HG03469 (cell line): Measurements from ENCODE around the gene SEPTIN12.

Source experiments
- ATAC-seq: cut with Tn5 transposase; IDR thresholded peaks from one replicate; pipeline ENCODE4 v1.9.1; 2021; ENCODE audit warnings: mild to moderate bottlenecking, moderate library complexity, moderate number of reproducible peaks; ENCODE audit not compliant: unreplicated experiment

Gene SEPTIN12, protein sequence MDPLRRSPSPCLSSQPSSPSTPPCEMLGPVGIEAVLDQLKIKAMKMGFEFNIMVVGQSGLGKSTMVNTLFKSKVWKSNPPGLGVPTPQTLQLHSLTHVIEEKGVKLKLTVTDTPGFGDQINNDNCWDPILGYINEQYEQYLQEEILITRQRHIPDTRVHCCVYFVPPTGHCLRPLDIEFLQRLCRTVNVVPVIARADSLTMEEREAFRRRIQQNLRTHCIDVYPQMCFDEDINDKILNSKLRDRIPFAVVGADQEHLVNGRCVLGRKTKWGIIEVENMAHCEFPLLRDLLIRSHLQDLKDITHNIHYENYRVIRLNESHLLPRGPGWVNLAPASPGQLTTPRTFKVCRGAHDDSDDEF

DNA sequence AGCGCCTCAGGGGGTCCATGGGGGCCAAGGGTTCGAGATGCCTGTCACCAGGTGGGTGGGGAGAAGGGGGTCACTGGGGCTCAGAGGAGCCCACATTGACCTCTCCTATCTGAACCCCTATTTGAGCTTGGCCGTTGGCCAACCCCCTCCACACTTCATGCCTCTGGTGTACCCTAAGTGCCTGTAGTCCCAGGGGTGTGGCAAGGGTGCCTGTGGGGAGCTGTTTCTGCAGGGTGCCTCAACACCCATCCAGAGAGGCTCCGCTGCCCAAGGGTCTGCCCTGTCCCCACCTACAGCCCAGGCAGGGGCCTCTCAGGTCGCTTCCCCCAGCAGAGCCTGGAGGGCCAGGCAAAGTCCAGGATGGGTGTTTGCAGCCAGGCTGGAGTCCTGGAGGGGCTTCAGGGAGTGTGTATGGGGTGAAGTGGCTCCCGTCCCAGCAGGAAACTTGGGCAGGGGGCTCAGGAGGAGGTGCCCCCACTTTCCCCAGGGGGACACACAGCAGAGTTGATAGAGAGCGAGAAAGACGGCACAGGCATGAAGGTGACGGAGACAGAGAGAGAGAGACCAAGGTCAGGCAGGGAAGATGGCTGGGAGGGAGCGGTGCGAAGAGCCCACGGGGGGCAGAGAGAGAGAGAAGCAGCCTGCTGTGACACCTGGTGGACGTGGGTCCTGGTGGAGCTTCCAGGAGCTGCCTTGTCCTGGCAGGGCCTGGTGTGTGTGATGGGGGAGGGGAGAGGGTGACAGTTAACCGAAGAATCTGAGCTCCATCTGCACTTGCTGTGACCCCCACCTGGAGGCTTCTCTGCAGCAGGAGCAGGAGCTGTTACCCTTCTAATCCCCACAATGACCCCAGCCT is at the start of gene SEPTIN12:
Gene SEPTIN12, minus strand, starts transcription at position 719 of the 856 bp plus-strand sequence. Its CDS starts 700 bp downstream, at position 19.
- ATAC-seq: no peak

DNA sequence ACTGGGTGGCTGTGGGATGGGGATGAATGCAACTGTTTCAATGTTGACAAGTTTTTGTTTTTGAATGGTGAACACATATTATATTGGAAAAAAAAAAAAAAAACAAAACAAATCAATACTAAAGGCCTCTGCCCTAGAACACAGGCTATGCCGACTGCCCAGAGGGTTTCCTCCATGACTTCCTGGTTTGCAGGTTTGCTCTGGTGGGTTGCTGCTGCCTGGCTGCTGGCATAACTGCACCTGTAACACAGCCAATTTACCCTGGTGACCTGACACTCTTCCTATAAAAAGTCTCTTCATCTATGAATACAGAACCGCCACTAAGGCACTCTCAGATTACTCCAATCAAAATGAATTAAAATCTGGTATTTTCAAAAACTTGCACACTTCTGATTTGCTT is 48.6 kb upstream of the SEPTIN12 start:
- no peak for ATAC-seq

DNA sequence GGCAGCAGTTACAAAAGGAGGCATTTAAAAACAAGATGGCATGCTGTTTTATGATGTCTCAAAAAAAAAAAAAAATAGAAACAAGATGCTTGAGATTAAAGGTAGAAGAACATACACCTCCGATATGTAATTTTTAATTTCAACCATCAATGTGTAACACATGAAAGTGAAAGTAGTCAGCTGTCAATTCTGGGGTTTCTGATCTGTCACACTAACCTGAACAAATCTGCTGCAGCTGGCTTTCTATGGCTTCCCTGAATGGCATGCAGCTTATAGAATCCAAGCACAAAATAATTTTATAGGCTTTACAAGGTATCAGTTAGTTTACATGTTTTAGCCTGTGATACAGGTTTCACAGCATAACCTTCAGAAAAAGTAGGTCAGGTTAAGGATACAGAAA is 45.4 kb upstream of the SEPTIN12 start:
- no peak for ATAC-seq

DNA sequence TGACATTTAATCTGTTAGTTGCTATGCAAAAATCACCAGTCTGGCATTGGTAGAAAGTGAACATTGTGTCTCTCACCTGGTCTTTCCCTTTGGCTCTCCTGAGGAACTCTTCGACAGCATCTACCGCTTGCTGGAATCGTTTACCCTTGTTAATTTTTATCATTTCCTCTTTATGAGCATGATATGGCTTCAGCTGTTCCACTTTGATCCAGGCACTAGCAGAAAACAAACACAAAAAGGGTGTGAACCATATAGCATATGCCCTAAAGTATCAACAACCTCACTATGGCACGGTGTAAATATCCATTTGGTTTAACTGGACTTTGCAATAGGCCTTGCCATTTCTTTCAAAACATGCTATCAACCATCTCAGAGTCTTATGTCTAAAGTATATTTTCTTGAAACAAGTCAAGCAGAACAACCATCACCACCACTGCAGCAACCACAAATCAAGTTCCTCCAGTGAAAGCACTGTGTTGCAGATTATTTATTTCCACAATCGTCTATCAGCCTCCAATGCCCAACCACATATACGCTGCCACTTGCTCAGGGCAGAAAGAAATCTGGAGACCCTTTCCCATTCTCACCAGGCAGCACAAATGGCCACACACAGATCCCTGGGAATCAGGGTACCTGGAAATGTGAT is 44.7 kb upstream of the SEPTIN12 start:
- ATAC-seq: no peak

DNA sequence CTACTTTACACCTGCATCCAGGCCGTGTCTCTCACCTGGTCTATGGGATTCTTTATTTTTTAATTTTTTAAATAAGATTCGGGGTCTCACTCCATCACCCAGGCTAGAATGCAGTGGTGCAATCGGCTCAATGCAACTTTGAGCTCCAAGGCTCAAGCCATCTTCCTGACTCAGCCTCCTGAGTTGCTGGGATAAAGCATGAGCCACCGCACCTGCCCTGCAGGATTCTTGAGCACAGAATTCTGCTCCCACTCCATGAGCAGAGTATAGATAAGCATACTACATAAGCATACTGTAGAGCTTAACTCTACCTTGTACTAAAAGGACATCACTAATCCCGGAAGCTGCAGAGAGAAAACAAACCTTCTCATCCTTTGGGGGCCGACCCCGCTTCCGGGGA is 43.5 kb upstream of the SEPTIN12 start:
- no peak for ATAC-seq

DNA sequence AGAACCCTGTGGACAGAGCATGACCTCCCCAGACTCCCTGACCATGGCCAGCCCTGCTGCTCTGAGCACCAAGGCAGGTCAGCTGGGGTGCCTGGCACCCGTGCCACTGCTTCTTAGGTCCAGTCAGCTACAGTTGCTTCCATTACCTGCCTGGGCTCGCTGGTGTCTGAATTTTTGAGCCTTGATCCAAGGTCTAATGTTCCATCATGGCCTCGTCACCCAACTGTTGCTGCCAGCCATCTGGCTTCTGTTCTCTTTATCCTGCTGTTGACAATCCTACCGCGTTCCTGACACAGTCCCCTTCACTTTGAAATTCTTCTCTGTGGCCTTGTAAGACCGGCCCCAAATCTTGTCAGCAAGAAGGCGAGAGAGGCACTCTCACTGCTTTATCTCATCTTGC is 42.3 kb upstream of the SEPTIN12 start:
- ATAC-seq: no peak

DNA sequence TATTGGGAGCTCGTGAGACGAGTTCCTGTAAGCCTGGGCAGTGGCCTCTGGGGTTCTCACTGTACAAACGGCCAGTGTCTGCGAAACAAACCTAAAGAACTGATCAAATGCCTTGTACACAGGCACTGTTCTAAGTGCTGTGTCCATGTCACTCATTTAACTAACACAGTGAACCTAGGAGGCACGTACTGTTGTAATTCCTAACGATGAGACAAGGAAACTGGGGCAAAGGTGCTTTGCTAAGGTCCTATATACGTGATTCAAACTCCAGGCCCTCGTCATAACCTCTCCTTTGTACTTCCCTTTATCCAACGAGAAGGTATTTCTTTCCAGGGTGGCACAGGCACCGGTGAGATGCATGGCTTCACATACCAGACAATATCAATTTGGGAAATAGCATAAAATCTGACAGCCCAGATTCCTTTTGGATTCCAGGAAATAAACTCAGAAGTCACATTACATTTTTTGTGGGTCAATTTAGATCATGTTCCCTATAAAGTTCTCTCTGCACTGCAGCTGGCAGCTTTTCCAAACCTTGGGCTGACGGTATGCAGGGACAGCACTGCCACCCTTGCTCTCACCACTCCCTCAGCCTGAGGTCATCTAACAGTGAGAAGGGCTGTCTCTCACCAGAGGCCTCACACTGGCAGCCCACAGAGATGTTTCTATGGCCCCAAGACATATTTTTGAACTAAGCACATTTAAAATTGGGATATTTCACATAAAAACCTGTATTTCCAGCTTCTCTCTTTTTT is 40.6 kb upstream of the SEPTIN12 start:
- no peak for ATAC-seq

DNA sequence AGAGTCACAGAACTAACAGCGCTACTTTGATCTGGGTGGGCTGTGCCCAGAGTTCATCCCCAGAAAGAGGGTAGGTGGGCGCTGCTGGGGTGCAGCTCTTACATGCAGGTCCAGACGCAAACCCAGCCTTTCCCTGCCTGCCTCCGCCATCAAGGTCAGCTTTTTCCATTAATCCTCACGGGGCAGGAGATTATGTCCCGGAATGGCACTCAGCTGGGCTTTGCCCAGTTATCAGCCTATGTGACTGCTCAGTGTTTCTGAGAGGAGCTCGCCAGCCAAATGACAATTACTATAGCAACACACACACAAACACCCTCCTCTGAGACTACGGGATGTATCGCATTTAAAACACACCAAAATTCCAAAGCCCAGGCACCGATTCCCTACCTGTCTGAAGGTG is 38.8 kb upstream of the SEPTIN12 start:
- ATAC-seq: no peak

DNA sequence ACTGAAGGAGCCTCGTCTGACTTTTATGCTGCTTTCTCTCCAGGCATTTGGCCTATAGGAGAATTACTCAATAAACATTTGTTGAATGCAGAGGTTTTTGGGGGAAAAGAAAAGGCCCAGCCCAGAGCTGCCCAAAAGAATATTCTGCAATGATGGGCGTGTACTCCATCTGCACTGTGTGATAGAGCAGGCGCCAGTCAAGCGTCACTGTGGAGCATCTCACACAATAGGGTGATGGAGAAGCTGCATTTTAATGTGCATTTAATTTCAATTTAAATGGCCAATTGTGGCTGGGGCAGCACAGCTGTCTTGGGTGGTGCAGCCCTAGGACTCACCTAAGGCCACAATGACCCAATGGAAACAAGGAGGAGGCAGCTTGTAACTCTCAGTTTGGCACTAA is 38.4 kb upstream of the SEPTIN12 start:
- no peak for ATAC-seq

DNA sequence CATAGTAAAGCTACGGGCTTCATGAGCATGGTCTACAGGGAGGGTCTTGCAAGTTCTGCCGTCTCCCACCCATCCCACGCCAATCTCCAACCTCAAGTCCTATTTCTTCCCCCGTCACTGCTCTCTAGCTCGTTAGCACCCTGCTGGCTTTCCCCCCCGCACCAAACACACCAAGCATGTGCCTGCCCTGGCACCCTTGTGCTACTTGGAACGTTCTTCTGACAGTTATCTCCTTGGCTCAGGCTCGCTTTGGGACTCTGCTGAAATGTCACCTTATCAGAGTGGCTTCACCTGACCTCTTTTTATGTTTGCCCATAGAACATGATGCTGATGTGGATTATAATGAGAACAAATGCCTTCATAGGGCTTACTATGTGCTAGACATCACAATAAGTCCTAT is 37.1 kb upstream of the SEPTIN12 start:
- no peak for ATAC-seq

DNA sequence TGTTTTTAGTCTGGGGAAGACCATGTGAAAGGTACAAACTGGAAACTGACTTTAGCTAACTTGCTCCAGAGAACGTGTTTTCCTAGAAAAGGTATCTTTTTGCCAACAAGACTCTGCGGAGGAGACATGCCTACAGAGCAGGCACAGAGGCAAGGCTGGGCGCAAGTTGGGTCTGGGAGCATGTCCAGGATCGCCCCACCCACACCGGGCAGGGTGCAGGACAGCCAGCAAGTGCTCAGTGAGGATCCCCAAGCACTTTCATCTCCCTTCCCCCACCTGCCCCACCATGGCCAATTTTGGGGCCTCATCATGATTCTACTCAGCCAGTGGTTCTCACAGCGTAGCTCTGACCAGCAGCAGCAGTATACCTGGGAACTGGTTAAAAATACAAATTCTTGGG is 32.5 kb upstream of the SEPTIN12 start:
- ATAC-seq: no peak

DNA sequence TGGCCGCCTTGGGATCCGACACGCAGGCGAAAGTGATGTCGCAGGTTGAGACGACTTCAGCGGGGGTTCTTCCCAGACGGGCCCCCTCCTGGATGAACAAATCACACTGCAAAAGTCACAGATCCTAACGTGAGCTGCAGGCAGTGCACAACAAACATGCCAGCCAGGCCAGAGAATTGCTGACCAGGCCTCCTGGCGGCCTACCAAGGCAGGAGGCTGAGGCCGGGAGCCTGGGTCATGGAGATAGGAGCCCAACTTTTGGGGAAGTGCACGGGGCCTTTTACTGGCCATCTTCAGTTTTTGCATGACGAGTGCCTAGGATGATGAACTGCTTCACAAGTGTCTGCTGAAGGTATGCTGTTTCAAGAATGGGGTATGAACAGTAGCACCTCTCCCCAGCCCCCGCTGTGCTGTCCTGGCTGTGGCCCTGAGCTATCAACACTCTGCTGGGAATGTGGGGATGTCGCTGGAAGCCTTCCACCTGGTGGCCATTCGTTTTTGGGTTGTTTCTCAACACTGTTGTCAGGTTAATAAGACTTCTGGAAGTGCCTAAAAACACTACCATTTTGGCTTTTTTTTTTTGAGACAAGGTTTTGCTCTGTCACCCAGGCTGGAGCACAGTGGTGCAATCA is 26.5 kb upstream of the SEPTIN12 start:
- no peak for ATAC-seq

DNA sequence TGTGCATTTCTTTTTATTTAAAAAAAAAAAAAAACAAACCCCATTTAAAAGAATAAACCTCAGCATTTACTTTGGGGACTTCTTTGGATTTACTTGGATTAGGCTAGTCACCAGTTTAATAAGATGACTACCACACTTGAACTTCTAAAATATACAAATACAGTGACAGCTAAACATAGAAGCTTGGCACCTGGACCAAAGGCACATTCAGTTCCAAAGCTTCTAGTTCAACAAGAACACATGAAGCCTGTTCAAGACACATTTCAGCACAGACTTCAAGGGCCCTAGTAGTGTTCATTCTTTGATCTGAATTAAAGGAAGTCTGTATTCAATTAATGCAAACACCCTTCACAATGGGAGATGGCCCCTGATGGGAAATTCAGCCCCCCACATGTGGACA is 25.9 kb upstream of the SEPTIN12 start:
- ATAC-seq: no peak

DNA sequence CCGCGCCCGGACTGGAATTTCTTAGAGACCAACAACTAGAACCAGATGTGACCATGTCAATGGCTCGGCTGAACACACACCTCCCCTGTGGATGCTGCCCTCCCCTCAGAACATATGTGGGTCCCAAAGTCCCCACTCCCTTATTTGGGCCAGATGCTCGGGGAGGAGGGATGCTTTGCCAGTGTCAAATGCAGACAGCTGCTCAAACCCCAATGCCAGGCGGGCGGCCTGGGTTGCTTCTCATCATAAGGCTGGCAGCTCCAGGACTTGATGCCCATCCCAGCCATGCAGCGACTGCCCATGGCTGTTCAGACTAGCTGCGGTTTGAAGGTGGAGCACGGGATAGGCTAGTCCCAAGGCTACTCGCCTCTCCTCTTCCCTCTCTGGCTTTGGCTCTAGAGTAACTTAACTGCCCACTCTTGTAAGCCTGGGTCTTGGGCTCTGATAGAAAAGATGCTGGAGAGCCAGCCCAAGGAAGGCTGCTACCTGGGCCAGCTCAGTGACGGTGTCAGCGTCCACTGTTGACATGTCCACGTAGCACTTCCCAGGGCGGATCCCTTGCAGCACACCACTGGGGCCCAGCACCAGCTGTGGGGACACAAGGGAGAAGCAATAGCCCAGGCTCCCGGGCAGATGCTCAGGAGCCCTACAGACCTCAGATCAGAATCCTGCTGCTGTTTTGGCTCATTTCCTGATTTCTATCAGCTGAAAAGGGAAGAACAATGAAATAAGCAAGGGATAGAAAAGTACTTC is 25.3 kb upstream of the SEPTIN12 start:
- ATAC-seq: no peak

DNA sequence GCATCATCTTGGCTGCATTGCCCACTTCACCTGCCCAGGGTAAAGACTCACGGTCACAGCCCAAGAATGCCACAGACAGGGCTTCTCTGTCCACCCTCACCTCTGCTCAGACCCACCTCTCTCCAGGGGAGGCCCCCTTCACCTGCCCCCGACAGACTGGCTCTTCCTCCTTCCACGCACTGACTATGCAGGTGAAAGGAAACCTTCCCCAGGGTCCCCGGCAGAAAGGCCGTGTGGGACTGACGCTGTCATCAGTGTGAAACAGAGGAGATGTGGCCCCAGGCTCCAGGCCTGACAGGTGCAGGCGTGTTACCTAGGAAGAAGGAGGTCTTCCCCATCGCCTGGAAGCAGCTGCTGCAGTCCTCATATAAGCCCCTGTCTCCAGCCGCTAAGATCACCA is 23.6 kb upstream of the SEPTIN12 start:
- no peak for ATAC-seq

DNA sequence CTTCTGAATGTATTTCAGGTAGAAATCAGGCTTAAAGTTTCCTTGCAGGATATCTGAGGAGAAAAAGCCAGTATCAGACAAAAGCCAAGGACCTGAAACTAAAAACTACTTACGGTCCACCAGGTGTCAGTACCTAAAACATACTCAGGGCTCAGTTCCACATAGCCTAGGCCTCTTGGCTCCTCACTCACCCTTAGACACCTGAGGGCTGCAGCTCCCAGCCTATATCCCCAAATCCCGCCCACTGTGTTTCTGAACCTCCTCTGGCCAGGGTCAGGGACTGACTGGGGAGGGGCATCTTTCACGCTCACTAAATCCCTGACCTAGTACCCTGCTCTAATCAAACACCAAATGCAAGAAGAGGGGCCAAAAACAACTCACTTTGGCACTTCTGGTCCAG is 23.1 kb upstream of the SEPTIN12 start:
- ATAC-seq: no peak

DNA sequence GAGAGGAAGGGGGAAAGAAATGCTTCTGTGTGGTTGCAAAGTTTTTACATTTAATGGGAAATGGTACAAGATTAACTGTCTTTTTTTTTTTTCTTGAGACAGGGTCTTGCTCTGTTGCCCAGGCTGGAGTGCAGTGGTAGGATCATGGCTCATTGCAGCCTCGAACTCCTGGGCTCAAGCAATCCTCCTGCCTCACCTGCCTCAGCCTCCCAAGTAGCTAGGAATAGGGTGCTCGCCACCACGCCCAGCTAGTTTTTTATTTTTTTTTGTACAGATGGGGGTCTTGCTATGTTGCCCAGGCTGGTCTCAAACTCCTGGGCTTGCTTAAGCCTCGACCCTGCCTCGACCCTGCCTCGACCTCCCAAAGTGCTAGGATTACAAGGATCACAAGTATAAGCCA is 18.1 kb upstream of the SEPTIN12 start:
- no peak for ATAC-seq

DNA sequence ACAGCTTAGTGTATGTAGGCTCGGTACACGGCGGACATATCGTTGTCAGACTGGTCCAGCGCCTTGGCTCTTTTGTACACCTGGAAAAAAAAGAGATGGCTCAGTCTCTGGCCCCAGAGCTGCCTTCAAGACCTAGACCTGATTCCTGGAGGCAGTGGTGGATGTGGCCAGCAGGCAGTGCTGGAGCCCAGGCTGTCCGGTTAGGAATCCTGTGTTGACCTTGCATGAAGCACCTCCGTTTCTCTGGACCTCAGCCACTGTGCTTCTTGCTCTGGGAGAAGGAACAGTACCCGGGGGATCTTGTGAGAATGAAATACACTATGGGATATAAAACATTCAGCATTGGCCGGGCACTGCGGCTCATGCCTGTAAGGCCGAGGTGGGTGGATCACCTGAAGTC is 17.1 kb upstream of the SEPTIN12 start:
- no peak for ATAC-seq

DNA sequence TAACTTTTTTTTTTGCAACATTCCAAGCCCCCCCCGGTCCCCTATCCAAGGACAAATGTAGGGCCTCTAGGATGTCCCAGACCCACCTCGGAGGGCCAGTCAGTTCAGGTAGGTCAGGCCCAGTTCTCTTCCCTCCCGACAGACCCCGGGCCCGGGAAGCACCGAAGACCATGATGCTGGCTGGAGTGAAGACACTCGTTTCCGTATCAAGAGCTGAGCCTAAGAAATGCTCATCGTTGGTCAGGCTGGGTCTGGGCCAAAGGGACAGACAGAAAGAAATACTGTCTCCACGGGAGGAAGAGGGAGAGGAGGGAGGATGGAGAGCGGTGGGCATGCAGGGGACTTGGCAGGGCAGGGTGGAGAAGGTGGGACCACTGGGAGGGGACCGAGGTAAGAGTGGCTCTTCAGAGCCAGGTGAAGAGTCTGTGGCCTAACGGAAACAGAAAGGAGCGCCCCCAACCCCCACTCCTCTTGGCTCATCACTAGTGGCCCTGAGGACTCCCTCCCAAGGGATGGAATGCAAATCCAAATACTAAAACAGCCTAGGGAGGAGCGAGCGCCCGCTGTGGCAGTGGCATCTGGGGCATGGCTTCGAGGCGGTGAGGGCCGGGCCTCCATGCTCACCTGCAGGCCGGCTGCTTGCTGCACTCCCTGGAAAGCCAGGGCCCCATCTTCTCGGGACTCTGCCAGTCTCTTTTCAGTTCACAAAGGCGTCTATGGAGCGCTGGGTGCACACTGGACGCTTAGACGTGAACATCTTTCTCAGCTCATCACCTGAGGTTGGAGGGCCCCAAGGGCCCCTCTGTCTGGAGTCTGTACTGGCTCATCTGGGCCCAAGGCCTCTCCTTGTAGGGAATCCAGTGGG is 16.0 kb upstream of the SEPTIN12 start:
- no peak for ATAC-seq
